Epithelial cell of proximal tubule (primary cell): ENCODE results near the gene ZNF275. TPM values are rescaled to one million over a fixed set of nuclear protein-coding genes. Genes with fewer than 3 reads are reported as not detected.

Experiments used
- DNase-seq: peaks from one replicate; pipeline ENCODE4 v3.0.0-alpha.2; 2011; ENCODE audit warnings: low read depth
- H3K4me3 ChIP-seq: 2 replicates; pipeline ENCODE4 v1.5.1; 2011; ENCODE audit warnings: low read depth, mild to moderate bottlenecking, low read length
- total RNA-seq: library from RNA; depleted of rRNA; stranded (reverse); fragments of >200 nt; gene quantifications from 2 replicates; pipeline ENCODE4 v1.2.3, GENCODE V29; 2015
- TF ChIP-seq, protein P1 (sequence below): conservative IDR thresholded peaks from 2 replicates; pipeline ENCODE4 v1.5.1; 2012; ENCODE audit warnings: low read depth, mild to moderate bottlenecking, low read length

ZNF275 gene
- total RNA-seq, 1 donor from 2014 or later = 4.8 TPM

DNA sequence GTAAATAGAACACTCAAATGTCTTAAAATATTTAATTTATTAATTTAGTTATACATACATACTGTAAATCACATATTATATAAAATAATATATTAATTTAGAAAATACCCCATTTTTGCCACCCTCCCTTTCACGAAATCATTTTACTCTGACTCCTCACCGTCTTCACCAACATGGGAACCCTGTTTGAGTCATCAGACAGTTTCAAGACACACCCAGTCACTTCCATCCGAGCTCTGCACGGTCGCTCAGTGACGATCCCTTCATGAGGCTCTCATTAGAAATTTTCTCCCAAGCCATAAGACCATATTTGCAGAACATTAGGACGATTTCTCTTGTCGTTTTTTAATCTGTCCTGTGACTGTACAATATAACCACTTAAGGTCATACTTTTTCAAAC, 14.5 kb downstream of the ZNF275 start:
- TF ChIP-seq, protein P1, sequence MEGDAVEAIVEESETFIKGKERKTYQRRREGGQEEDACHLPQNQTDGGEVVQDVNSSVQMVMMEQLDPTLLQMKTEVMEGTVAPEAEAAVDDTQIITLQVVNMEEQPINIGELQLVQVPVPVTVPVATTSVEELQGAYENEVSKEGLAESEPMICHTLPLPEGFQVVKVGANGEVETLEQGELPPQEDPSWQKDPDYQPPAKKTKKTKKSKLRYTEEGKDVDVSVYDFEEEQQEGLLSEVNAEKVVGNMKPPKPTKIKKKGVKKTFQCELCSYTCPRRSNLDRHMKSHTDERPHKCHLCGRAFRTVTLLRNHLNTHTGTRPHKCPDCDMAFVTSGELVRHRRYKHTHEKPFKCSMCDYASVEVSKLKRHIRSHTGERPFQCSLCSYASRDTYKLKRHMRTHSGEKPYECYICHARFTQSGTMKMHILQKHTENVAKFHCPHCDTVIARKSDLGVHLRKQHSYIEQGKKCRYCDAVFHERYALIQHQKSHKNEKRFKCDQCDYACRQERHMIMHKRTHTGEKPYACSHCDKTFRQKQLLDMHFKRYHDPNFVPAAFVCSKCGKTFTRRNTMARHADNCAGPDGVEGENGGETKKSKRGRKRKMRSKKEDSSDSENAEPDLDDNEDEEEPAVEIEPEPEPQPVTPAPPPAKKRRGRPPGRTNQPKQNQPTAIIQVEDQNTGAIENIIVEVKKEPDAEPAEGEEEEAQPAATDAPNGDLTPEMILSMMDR = no peak
- no peak for DNase-seq
- H3K4me3 ChIP-seq = no peak overlapping the region

DNA sequence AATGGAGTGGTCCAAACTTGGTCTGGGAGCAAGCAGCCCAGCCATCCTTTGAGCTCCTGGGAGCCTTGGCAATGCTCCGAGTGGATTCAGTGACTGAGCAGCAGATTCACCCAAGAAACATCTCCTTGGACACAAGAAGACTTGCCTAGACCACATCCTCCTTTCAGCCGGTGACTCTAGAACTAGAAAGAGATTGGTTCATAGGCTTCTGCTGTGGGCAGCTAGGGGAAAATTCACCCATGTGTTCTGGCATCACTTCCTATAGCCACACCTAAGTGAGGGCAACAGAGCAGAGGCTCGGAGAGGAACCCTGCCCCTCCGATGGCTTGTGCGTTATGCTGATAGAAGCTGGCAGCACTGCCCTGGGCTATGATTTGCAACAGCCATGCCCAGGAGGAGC, 16.0 kb downstream of the ZNF275 start:
- DNase-seq = no peak
- TF ChIP-seq, protein P1 = no peak
- H3K4me3 ChIP-seq = no peak overlapping the region

DNA sequence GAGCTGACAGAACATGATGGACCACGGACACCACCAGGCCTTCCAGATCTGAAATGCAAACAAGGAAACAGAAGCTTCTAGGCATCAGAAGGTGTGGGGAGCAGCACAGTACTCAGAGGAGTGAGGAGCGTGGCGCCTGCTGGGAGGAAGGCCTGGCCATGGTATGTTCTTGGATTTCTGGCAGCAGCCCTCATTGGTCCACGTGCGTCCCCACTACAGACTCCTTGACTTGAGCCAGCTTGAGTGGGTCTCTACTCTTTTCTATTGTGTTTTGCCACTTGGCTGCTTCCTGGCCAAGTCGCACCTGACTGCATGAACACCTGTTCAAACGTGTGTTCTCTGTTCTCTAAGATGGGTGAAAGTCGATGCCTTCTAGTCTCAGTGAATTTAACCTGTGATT, 18.0 kb downstream of the ZNF275 start:
- DNase-seq = no peak
- no peak overlapping the region for H3K4me3 ChIP-seq
- TF ChIP-seq, protein P1 = no peak

DNA sequence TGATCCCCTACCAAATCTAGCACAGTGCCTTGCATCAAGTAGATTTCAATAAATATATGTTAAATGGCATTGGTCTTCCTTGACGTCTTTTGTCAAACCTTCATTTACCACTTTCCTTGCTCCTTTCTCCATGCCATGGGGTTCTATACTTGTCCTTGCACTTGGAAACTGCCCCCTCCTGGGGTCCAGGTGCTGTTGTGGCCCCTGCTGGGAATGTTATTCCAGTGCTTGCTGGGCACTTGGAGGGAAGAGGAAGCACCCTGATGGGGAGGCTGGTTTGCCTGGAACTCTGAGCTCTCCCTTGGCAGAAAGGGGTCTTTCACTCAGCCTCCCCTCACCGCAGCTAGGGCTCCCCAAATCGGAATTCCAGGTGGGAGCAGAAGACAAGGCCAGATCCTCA, 18.9 kb downstream of the ZNF275 start:
- DNase-seq = no peak
- TF ChIP-seq, protein P1 = no peak
- no peak overlapping the region for H3K4me3 ChIP-seq

DNA sequence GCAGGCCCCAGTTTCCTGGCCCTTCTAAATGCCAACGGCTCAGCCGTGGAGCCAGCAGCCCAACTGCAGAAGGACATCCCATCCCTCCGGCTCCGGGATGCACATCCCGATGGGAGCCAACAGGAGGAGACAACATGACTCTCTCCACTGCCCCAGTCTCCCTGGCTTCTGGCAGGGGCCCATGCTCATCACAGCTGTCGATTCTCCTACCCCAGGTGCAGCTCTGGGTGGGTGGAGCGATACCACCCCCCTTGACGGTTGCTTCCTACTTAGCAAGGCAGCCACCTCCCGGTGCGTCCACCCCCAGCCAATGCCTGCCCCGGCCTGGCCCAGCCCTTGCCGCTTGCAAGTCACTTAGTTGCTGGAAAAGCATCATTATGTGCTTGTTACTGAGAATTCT, 19.5 kb downstream of the ZNF275 start:
- TF ChIP-seq, protein P1 = no peak
- H3K4me3 ChIP-seq = no peak overlapping the region
- no peak for DNase-seq

DNA sequence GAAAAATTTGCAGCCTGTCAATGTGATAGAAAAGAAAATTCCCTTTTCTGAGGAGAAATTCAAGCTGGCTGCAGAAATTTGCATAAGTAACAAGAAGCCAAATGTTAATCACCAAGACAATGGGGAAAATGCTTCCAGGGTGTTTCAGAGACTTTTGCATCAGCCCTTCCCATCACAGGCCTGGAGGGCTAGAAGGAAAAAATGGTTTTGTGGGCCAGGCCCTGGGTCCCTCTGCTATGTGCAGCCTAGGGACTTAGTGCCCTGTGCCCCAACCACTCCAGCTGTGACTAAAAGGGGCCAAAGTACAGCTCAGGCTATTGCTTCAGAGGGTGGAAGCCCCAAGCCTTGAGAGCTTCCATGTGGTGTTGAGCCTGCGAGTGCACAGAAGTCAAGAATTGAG, 23.9 kb downstream of the ZNF275 start:
- DNase-seq = no peak
- TF ChIP-seq, protein P1 = no peak
- H3K4me3 ChIP-seq = no peak overlapping the region

DNA sequence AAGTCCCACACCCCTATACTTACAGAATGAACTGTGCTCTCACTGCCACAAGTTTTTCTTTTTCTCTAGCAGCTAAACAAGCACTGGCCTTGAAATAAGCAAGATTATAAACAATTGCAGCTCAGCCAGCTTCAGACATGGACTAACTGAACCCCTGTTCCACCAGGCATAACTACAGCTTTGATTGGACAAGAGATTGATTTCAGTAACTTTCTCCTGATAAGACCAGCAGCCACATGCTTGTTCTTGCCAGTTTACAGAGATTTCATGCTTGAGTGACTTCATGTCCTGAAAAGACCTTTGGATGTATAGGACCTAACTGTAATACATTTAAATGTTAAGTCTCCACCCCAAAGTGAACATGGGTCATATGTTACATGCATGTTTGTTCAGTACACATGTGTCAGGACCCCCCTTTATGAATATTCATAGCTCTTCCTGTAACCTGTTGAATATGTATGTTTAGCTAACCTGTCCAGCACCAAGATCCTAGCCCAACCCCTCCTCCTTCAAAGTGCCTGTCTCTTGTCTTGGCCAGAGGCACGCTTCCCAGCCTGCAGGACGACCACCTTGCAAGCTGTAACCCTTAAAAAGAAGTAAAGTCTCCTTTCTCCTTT, 27.9 kb downstream of the ZNF275 start:
- TF ChIP-seq, protein P1 = no peak
- no peak for DNase-seq

More for the DNA sequence above, 27.9 kb downstream of the ZNF275 start:
- H3K4me3 ChIP-seq = no peak overlapping the region
